ENCODE results near the gene EPB41L4B.
A peak's percentile ranks its signal among the peaks of the same experiment; 100 is the strongest.

Gene EPB41L4B

DNA sequence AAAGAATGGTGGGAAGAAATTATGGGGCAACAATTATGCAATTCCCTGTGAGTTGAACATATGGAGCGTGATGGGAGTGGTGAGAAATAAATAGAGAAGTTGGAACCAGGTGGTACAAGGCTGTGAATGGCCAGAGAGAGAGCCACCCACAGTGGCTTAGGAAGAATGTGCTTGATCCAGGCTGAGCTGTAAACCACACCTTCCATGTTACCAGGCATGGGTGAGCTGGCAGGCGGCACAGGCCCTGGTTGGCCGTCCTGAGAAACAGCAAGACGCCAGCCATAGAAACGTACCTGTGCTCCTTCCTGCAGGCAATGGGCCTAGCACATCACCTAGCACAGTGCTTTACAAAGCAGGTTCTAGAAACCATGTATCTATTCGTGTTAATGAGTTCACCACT, 74.3 kb downstream of the EPB41L4B start:
- TF ChIP-seq, protein P1, sequence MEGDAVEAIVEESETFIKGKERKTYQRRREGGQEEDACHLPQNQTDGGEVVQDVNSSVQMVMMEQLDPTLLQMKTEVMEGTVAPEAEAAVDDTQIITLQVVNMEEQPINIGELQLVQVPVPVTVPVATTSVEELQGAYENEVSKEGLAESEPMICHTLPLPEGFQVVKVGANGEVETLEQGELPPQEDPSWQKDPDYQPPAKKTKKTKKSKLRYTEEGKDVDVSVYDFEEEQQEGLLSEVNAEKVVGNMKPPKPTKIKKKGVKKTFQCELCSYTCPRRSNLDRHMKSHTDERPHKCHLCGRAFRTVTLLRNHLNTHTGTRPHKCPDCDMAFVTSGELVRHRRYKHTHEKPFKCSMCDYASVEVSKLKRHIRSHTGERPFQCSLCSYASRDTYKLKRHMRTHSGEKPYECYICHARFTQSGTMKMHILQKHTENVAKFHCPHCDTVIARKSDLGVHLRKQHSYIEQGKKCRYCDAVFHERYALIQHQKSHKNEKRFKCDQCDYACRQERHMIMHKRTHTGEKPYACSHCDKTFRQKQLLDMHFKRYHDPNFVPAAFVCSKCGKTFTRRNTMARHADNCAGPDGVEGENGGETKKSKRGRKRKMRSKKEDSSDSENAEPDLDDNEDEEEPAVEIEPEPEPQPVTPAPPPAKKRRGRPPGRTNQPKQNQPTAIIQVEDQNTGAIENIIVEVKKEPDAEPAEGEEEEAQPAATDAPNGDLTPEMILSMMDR (IDR thresholded peaks at IDR 0.05; ENCODE audit: borderline replicate concordance, insufficient read depth, low read depth, low read length) = no peak
- no peak overlapping the region for H3K4me3 ChIP-seq (ENCODE audit: low read depth, low read length)

- TF ChIP-seq, protein P1 (IDR thresholded peaks at IDR 0.05; ENCODE audit: borderline replicate concordance, insufficient read depth, low read depth, low read length) = no peak
- H3K4me3 ChIP-seq (ENCODE audit: low read depth, low read length) = no peak overlapping the region
Observed at GRCh38 chr9:109245310-109245897, 75.5 kb downstream of the EPB41L4B start.

GRCh38 chr9:109244179-109245132, 76.4 kb downstream of the EPB41L4B start:
- no peak overlapping the region for H3K4me3 ChIP-seq (ENCODE audit: low read depth, low read length)
- TF ChIP-seq, protein P1 (IDR thresholded peaks at IDR 0.05; ENCODE audit: borderline replicate concordance, insufficient read depth, low read depth, low read length) = peak; percentile 96

- TF ChIP-seq, protein P1 (IDR thresholded peaks at IDR 0.05; ENCODE audit: borderline replicate concordance, insufficient read depth, low read depth, low read length) = no peak
Observed at GRCh38 chr9:109242741-109243140, 78.1 kb downstream of the EPB41L4B start.

GRCh38 chr9:109242014-109242413, 78.8 kb downstream of the EPB41L4B start:
- no peak overlapping the region for H3K4me3 ChIP-seq (ENCODE audit: low read depth, low read length)
- TF ChIP-seq, protein P1 (IDR thresholded peaks at IDR 0.05; ENCODE audit: borderline replicate concordance, insufficient read depth, low read depth, low read length) = no peak

More at GRCh38 chr9:109242741-109243140, 78.1 kb downstream of the EPB41L4B start:
- no peak overlapping the region for H3K4me3 ChIP-seq (ENCODE audit: low read depth, low read length)

DNA sequence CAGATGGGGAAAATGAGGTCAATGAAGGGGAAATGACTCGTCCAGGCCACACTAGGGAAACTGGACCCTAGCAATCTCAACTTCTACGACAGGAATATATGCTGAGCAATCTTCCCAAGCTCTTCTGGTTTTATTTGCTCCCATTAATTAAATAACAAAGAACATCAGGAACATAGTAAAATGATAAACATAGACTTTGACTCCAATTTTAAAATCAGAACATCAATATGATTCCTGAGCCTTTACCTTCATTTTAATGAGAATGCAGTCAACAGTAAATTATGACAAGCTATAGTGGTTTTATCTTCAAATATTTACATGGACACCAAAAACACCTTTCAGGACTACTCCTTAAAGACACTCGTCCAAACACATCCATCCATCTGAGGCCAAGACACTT, 79.7 kb downstream of the EPB41L4B start:
- no peak overlapping the region for H3K4me3 ChIP-seq (ENCODE audit: low read depth, low read length)
- TF ChIP-seq, protein P1 (IDR thresholded peaks at IDR 0.05; ENCODE audit: borderline replicate concordance, insufficient read depth, low read depth, low read length) = no peak

Measured in GM12875 (cell line).